MCF 10A (cell line): Measurements from ENCODE around the gene CCDC183. TPM values are rescaled to one million over a fixed set of nuclear protein-coding genes. Genes with fewer than 3 reads are reported as not detected.

Source experiments
- BruUV-seq: library from RNA; stranded (reverse); fragments of 400-500 nt; replicated peaks from 2 replicates; lab custom pipeline; 2021; lab: Mats Ljungman, UMichigan
- CTCF ChIA-PET: fragments of 300-600 bp; sonication (Branson Sonifier 250); formaldehyde crosslinking; extraction: SDS; loops from one replicate; lab custom pipeline; 2021; ENCODE audit warnings: antibody characterized with exemption, inconsistent platforms; lab: Yijun Ruan, JAX
- POLR2A ChIA-PET: fragments of 300-600, 350-650 bp; sonication (Branson Sonifier 250); formaldehyde crosslinking; extraction: SDS; loops from one replicate; lab custom pipeline; 2020; ENCODE audit warnings: antibody characterized with exemption, inconsistent platforms; lab: Yijun Ruan, JAX
- DNase-seq: peaks from one replicate; pipeline ENCODE4 v3.0.0-alpha.2; 2018; ENCODE audit not compliant: unreplicated experiment
- H3K27ac Mint-ChIP-seq: one replicate; pipeline ENCODE4 v1.8.0; 2022; ENCODE audit warnings: mild to moderate bottlenecking, low read depth, mixed read lengths; ENCODE audit not compliant: unreplicated experiment
- H3K27me3 Mint-ChIP-seq: one replicate; pipeline ENCODE4 v1.8.0; 2022; ENCODE audit warnings: mixed read lengths; ENCODE audit not compliant: insufficient read depth, unreplicated experiment
- H3K36me3 Mint-ChIP-seq: one replicate; pipeline ENCODE4 v1.8.0; 2022; ENCODE audit warnings: mild to moderate bottlenecking, moderate library complexity, mixed read lengths; ENCODE audit not compliant: insufficient read depth, unreplicated experiment
- H3K4me1 Mint-ChIP-seq: one replicate; pipeline ENCODE4 v1.8.0; 2022; ENCODE audit warnings: mixed read lengths; ENCODE audit not compliant: insufficient read depth, unreplicated experiment
- H3K4me3 Mint-ChIP-seq: one replicate; pipeline ENCODE4 v1.8.0; 2022; ENCODE audit warnings: mild to moderate bottlenecking, moderate library complexity, mixed read lengths; ENCODE audit not compliant: unreplicated experiment
- H3K9me3 Mint-ChIP-seq: one replicate; pipeline ENCODE4 v1.8.0; 2022; ENCODE audit warnings: mixed read lengths; ENCODE audit not compliant: unreplicated experiment
- intact Hi-C: fragments of 100-400 bp; cut with micrococcal nuclease; formaldehyde crosslinking; loops from 2 replicates; pipeline ENCODE4 v1.14.1; 2022
- microRNA-seq: library from miRNA; unstranded; fragments of <30 nt; microRNA quantifications from one replicate; pipeline ENCODE4 v1.2.0, GENCODE V29; 2022
- total RNA-seq: library from RNA; stranded (reverse); gene quantifications from 2 replicates; pipeline ENCODE4 v1.2.3, GENCODE V29; 2022
- TF ChIP-seq, protein P1 (sequence below): fragments of 200-600 bp; IDR thresholded peaks from one replicate; pipeline ENCODE4 v1.8.0; 2022; ENCODE audit warnings: antibody characterized with exemption, mild to moderate bottlenecking; ENCODE audit not compliant: unreplicated experiment

CCDC183 gene
- total RNA-seq, 1 experiment from 2014 or later: 0.26 TPM

DNA sequence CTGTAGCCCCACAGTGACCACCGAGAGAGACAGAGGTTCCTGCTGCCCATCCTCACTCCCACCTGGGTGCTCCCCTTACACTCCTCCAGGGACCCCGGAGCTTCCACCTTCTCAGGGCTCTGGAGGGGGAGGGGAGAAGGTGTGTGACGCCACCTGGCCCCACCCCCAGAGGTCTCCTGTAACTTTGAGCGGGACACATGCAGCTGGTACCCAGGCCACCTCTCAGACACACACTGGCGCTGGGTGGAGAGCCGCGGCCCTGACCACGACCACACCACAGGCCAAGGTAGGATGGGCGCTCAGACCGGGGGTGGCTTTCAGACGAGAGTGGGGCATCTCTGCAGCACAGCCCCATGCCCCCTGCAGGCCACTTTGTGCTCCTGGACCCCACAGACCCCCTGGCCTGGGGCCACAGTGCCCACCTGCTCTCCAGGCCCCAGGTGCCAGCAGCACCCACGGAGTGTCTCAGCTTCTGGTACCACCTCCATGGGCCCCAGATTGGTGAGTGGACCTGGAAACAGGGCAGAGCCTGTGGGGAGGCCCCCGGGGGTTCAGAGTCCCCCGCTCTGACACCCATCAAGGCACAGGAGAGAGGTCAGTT, 60.5 kb downstream of the CCDC183 start:
- ChIA-PET CTCF (interaction anchor here (0.6 to 1.4 kb wide), 3 partner anchors 11 to 173 kb away, joined by 3 to 5 read pairs (median 4); no protein-coding TSS in a partner anchor), POLR2A (interaction anchor here (0.6 to 0.9 kb wide), 4 partner anchors 8 to 805 kb away, joined by 3 to 4 read pairs (median 3); partner anchors contain the start of gene EDF1)
- Mint-ChIP-seq H3K9me3 (no peaks in the 10 kb centered on the region), H3K27ac (no peak overlapping the region), H3K36me3 (no peaks in the 10 kb centered on the region), H3K27me3 (no peaks in the 10 kb centered on the region), H3K4me1 (no peaks in the 10 kb centered on the region), H3K4me3 (no peak overlapping the region)
- DNase-seq: no peak
- no TSS peak for BruUV-seq
- intact Hi-C loops: no loop called here
- TF ChIP-seq, protein P1, sequence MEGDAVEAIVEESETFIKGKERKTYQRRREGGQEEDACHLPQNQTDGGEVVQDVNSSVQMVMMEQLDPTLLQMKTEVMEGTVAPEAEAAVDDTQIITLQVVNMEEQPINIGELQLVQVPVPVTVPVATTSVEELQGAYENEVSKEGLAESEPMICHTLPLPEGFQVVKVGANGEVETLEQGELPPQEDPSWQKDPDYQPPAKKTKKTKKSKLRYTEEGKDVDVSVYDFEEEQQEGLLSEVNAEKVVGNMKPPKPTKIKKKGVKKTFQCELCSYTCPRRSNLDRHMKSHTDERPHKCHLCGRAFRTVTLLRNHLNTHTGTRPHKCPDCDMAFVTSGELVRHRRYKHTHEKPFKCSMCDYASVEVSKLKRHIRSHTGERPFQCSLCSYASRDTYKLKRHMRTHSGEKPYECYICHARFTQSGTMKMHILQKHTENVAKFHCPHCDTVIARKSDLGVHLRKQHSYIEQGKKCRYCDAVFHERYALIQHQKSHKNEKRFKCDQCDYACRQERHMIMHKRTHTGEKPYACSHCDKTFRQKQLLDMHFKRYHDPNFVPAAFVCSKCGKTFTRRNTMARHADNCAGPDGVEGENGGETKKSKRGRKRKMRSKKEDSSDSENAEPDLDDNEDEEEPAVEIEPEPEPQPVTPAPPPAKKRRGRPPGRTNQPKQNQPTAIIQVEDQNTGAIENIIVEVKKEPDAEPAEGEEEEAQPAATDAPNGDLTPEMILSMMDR: no peak

GRCh38 chr9:136857166-136857565, 61.0 kb downstream of the CCDC183 start:
- CTCF ChIA-PET: interaction anchor here (1.4 kb wide), 1 partner anchor 13 kb away, joined by 4 read pairs; no protein-coding TSS in a partner anchor
- TF ChIP-seq, protein P1: no peak
- Mint-ChIP-seq H3K27me3 (no peaks in the 10 kb centered on the region), H3K4me1 (no peaks in the 10 kb centered on the region), H3K36me3 (peaks cover under 1% of the 10 kb centered on the region), H3K9me3 (no peaks in the 10 kb centered on the region), H3K27ac (no peak overlapping the region), H3K4me3 (no peak overlapping the region)
- BruUV-seq: no TSS peak
- intact Hi-C loops: no loop called here
- DNase-seq: no peak
- POLR2A ChIA-PET: no interaction called here

Small RNA genes within 50 kb of the gene (microRNA-seq; reads per million reads assigned to microRNA genes)
- gene MIR4292 (not detected), gene MIR6722 (not detected)

Other genes with a start within 250 kb of the CCDC183 start
- 3.9 and 4.3 TPM in 2 replicates for gene EGFL7, start 133.4 kb upstream of the CCDC183 start, total RNA-seq
- 30.4 and 33.3 TPM in 2 replicates for gene AGPAT2, start 108.9 kb upstream of the CCDC183 start, total RNA-seq
- gene DIPK1B, start 83.8 kb upstream of the CCDC183 start, total RNA-seq: not detected in 2 replicates
- gene LCN10, start 53.4 kb upstream of the CCDC183 start, total RNA-seq: not detected in 2 replicates
- not detected in 2 replicates for gene LCN6, start 47.8 kb upstream of the CCDC183 start, total RNA-seq
- gene LCN8, start 38.1 kb upstream of the CCDC183 start, total RNA-seq: not detected in 2 replicates
- not detected in 2 replicates for gene LCN15, start 31.8 kb upstream of the CCDC183 start, total RNA-seq
- 56.0 and 70.4 TPM in 2 replicates for gene TMEM141, start 5.0 kb upstream of the CCDC183 start, total RNA-seq
- gene RABL6, start 11.6 kb downstream of the CCDC183 start, total RNA-seq: 77.8 and 84.2 TPM in 2 replicates
- gene AJM1, start 46.1 kb downstream of the CCDC183 start, total RNA-seq: 5.6 and 5.7 TPM in 2 replicates
- gene PHPT1, start 53.1 kb downstream of the CCDC183 start, total RNA-seq: 173 and 193 TPM in 2 replicates
- 11.8 and 14.1 TPM in 2 replicates for gene MAMDC4, start 56.0 kb downstream of the CCDC183 start, total RNA-seq
- gene EDF1, start 70.0 kb downstream of the CCDC183 start, total RNA-seq: 480 and 581 TPM in 2 replicates
- gene TRAF2, start 90.2 kb downstream of the CCDC183 start, total RNA-seq: 10.7 and 14.1 TPM in 2 replicates
- 88.8 and 100 TPM in 2 replicates for gene FBXW5, start 148.4 kb downstream of the CCDC183 start, total RNA-seq
- gene C8G, start 148.9 kb downstream of the CCDC183 start, total RNA-seq: 1.0 and 1.1 TPM in 2 replicates
- gene LCN12, start 155.9 kb downstream of the CCDC183 start, total RNA-seq: 0.86 and 1.2 TPM in 2 replicates
- gene PTGDS, start 181.2 kb downstream of the CCDC183 start, total RNA-seq: 1.1 and 1.8 TPM in 2 replicates
- gene LCNL1, start 186.7 kb downstream of the CCDC183 start, total RNA-seq: not detected in 2 replicates
- 43.6 and 57.9 TPM in 2 replicates for gene PAXX, start 196.1 kb downstream of the CCDC183 start, total RNA-seq
- gene CLIC3, start 200.2 kb downstream of the CCDC183 start, total RNA-seq: 1.2 and 4.2 TPM in 2 replicates
- 20.0 and 21.7 TPM in 2 replicates for gene ABCA2, start 231.9 kb downstream of the CCDC183 start, total RNA-seq
- gene FUT7, start 235.8 kb downstream of the CCDC183 start, total RNA-seq: 0.12 TPM in 1 of 2 replicates, not detected in the other
- gene NPDC1, start 249.8 kb downstream of the CCDC183 start, total RNA-seq: 161 and 171 TPM in 2 replicates